Measurements from ENCODE around the gene CPAMD8. TPM values are rescaled to one million over a fixed set of nuclear protein-coding genes. Genes with fewer than 3 reads are reported as not detected.

The CPAMD8 gene
- total and polyA plus RNA-seq, 7 donors: 0.60 to 14.4 (median 2.4) TPM

- no peak for DNase-seq
- peaks cover 0 to 7% (median 3%) of the 10 kb centered on the region in 4 donors for H3K9me3 ChIP-seq
- H3K4me1 ChIP-seq: peaks cover 0 to 4% (median 0%) of the 10 kb centered on the region in 4 donors
- H3K4me3 ChIP-seq: no peak overlapping the region
- WGBS, 2 donors: 79 to 85% methylated on average over 2 of the region's 2 CpGs
- H3K27me3 ChIP-seq: no peaks in the 10 kb centered on the region
- TF ChIP-seq EP300 (IDR thresholded peaks at IDR 0.05) (no peak), POLR2AphosphoS5 (IDR thresholded peaks at IDR 0.05) (no peak), POLR2A (IDR thresholded peaks at IDR 0.05) (no peak)
- TF ChIP-seq, protein P1, sequence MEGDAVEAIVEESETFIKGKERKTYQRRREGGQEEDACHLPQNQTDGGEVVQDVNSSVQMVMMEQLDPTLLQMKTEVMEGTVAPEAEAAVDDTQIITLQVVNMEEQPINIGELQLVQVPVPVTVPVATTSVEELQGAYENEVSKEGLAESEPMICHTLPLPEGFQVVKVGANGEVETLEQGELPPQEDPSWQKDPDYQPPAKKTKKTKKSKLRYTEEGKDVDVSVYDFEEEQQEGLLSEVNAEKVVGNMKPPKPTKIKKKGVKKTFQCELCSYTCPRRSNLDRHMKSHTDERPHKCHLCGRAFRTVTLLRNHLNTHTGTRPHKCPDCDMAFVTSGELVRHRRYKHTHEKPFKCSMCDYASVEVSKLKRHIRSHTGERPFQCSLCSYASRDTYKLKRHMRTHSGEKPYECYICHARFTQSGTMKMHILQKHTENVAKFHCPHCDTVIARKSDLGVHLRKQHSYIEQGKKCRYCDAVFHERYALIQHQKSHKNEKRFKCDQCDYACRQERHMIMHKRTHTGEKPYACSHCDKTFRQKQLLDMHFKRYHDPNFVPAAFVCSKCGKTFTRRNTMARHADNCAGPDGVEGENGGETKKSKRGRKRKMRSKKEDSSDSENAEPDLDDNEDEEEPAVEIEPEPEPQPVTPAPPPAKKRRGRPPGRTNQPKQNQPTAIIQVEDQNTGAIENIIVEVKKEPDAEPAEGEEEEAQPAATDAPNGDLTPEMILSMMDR (IDR thresholded peaks at IDR 0.05): no peak
- intact Hi-C loops (cut with DNase I): no loop called here
- peaks cover 4 to 16% (median 12%) of the 10 kb centered on the region in 4 donors for H3K36me3 ChIP-seq
- no peak overlapping the region for H3K27ac ChIP-seq
Observed at GRCh38 chr19:17063428-17063827, 36.8 kb upstream of the CPAMD8 start.

- Histone ChIP-seq H3K27me3 (no peaks in the 10 kb centered on the region), H3K9me3 (peaks cover 0 to 11% (median 7%) of the 10 kb centered on the region in 4 donors), H3K27ac (no peak overlapping the region), H3K4me3 (no peak overlapping the region), H3K4me1 (no peaks in the 10 kb centered on the region), H3K36me3 (peaks cover 13 to 28% (median 24%) of the 10 kb centered on the region in 4 donors)
- no peak for TF ChIP-seq POLR2AphosphoS5 (IDR thresholded peaks at IDR 0.05)
- no peak for TF ChIP-seq EP300 (IDR thresholded peaks at IDR 0.05)
- TF ChIP-seq, protein P1 (IDR thresholded peaks at IDR 0.05): no peak
- no peak for TF ChIP-seq POLR2A (IDR thresholded peaks at IDR 0.05)
- DNase-seq: no peak
- intact Hi-C loops (cut with DNase I): no loop called here
- 23 to 78% methylated on average over 7 of the region's 7 CpGs for WGBS, 2 donors
Observed at GRCh38 chr19:17061691-17062090, 35.1 kb upstream of the CPAMD8 start.

DNA sequence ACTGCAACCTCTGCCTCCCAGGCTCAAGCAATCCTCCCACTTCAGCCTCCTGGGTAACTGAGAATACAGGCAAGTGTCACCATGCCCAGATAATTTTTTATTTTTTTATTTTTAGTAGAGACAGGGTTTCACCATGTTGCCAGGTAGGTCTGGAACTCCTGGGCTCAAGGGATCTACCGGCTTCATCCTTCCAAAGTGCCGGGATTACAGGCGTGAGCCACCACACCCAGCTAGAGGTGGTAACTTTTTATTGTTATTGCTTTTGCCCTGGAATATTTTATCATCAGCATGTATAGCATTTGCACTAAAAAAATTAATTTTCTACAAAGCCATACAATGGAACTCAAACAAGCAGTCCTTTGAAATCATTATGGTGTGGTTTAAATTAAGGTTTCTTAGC is 34.6 kb upstream of the CPAMD8 start:
- peaks cover 13 to 28% (median 24%) of the 10 kb centered on the region in 4 donors for H3K36me3 ChIP-seq
- DNase-seq: no peak
- intact Hi-C loops (cut with DNase I): no loop called here
- H3K4me3 ChIP-seq: no peak overlapping the region
- H3K27me3 ChIP-seq: no peaks in the 10 kb centered on the region
- TF ChIP-seq POLR2AphosphoS5 (IDR thresholded peaks at IDR 0.05) (no peak), EP300 (IDR thresholded peaks at IDR 0.05) (no peak), POLR2A (IDR thresholded peaks at IDR 0.05) (no peak)
- TF ChIP-seq, protein P1 (IDR thresholded peaks at IDR 0.05): no peak
- no peaks in the 10 kb centered on the region for H3K4me1 ChIP-seq
- H3K27ac ChIP-seq: no peak overlapping the region
- WGBS, 2 donors: 22 to 77% methylated on average over 3 of the region's 3 CpGs
- peaks cover 0 to 11% (median 7%) of the 10 kb centered on the region in 4 donors for H3K9me3 ChIP-seq

- intact Hi-C loops (cut with DNase I): no loop called here
- Histone ChIP-seq H3K4me3 (no peak overlapping the region), H3K27ac (no peak overlapping the region), H3K9me3 (peaks cover 0 to 11% (median 7%) of the 10 kb centered on the region in 4 donors), H3K4me1 (no peaks in the 10 kb centered on the region), H3K36me3 (peaks cover 13 to 29% (median 25%) of the 10 kb centered on the region in 4 donors), H3K27me3 (no peaks in the 10 kb centered on the region)
- TF ChIP-seq, protein P1 (IDR thresholded peaks at IDR 0.05): no peak
- TF ChIP-seq POLR2AphosphoS5 (IDR thresholded peaks at IDR 0.05) (no peak), EP300 (IDR thresholded peaks at IDR 0.05) (no peak), POLR2A (IDR thresholded peaks at IDR 0.05) (no peak)
- DNase-seq: no peak
- 67 to 88% methylated on average over 3 of the region's 3 CpGs for WGBS, 2 donors
Observed at GRCh38 chr19:17060802-17061201, 34.2 kb upstream of the CPAMD8 start.

DNA sequence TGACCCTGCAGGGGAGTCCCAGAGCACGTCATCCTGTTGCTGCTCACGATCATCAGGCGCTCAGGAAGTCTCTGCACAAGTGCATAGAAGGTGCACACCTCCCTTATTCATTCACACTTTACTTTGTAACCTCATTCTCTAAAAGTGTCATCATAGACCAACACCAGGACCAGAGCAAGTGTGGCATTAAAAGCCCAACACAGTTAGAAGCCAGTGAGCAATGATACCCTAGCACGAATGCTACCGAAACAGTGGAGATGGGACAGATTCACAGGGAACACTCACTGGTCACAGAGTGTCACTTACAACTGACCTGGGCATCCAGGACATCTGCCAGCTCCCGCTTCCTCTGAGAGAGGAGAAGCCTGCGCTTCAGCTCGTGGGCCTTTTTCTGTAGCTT is 31.6 kb upstream of the CPAMD8 start:
- no peak for DNase-seq
- Histone ChIP-seq H3K4me1 (no peaks in the 10 kb centered on the region), H3K27ac (no peak overlapping the region), H3K27me3 (no peaks in the 10 kb centered on the region), H3K36me3 (peaks cover 13 to 44% (median 29%) of the 10 kb centered on the region in 4 donors), H3K4me3 (no peak overlapping the region), H3K9me3 (peaks cover 0 to 11% (median 7%) of the 10 kb centered on the region in 4 donors)
- TF ChIP-seq POLR2A (IDR thresholded peaks at IDR 0.05) (no peak), POLR2AphosphoS5 (IDR thresholded peaks at IDR 0.05) (no peak), EP300 (IDR thresholded peaks at IDR 0.05) (no peak)
- TF ChIP-seq, protein P1 (IDR thresholded peaks at IDR 0.05): no peak
- intact Hi-C loops (cut with DNase I): no loop called here
- 97 to 98% methylated on average over 8 of the region's 8 CpGs for WGBS, 2 donors
